ENCODE results near the gene KLC1.
A peak's percentile ranks its signal among the peaks of the same experiment; 100 is the strongest.

Gene KLC1

GRCh38 chr14:103712633-103713247, 83.7 kb downstream of the KLC1 start:
- peak overlapping the region; percentile 99 for H3K27ac ChIP-seq
- DNase-seq (ENCODE audit: low spot score), result no peak
- TF ChIP-seq CTCF (conservative IDR thresholded peaks at IDR 0.05; ENCODE audit: low read depth), result no peak
- ChIA-PET POLR2A (ENCODE audit: low non-redundant PET) (no interaction called here), CTCF (interaction anchor here (1.0 kb wide), 1 partner anchor 194 kb away, joined by 3 read pairs; no protein-coding TSS in a partner anchor)

- no peak for DNase-seq (ENCODE audit: low spot score)
- peak overlapping the region; percentile 99 for H3K27ac ChIP-seq
- POLR2A ChIA-PET (ENCODE audit: low non-redundant PET), result no interaction called here
- CTCF ChIA-PET, result interaction anchor here (1.0 kb wide), 1 partner anchor 195 kb away, joined by 3 read pairs; no protein-coding TSS in a partner anchor
- no peak for TF ChIP-seq CTCF (conservative IDR thresholded peaks at IDR 0.05; ENCODE audit: low read depth)
Observed at GRCh38 chr14:103713304-103714062, 84.5 kb downstream of the KLC1 start.

GRCh38 chr14:103714063-103714724, 85.2 kb downstream of the KLC1 start:
- no peak for DNase-seq (ENCODE audit: low spot score)
- ChIA-PET POLR2A (ENCODE audit: low non-redundant PET) (interaction anchor here (0.6 kb wide), 1 partner anchor 11 kb away, joined by 3 read pairs; no protein-coding TSS in a partner anchor), CTCF (interaction anchor here (1.0 kb wide), 1 partner anchor 195 kb away, joined by 3 read pairs; no protein-coding TSS in a partner anchor)
- no peak for TF ChIP-seq CTCF (conservative IDR thresholded peaks at IDR 0.05; ENCODE audit: low read depth)
- H3K27ac ChIP-seq, result peak overlapping the region; percentile 99

- ChIA-PET CTCF (interaction anchor here (0.6 kb wide), 1 partner anchor 1097 kb away, joined by 4 read pairs; no protein-coding TSS in a partner anchor), POLR2A (ENCODE audit: low non-redundant PET) (interaction anchor here (1.2 kb wide), 1 partner anchor 15 kb away, joined by 3 read pairs; no protein-coding TSS in a partner anchor)
- H3K27ac ChIP-seq, result peak within 1 kb of the TSS; percentile 99
- peak; percentile 100 for DNase-seq (ENCODE audit: low spot score)
- no peak for TF ChIP-seq CTCF (conservative IDR thresholded peaks at IDR 0.05; ENCODE audit: low read depth)
Observed at GRCh38 chr14:103715052-103716000, 86.3 kb downstream of the KLC1 start, which contains the start of the genes XRCC3 and ZFYVE21. Gene XRCC3 (minus strand): TSS chr14:103715451. CDS start chr14:103711087, 4,364 bp downstream. Gene ZFYVE21 (plus strand): TSS chr14:103715810. CDS start chr14:103715842, 32 bp downstream.

- peak overlapping the region; percentile 99 for H3K27ac ChIP-seq
- ChIA-PET CTCF (interaction anchor here (0.6 kb wide), 1 partner anchor 1096 kb away, joined by 4 read pairs; no protein-coding TSS in a partner anchor), POLR2A (ENCODE audit: low non-redundant PET) (interaction anchor here (0.6 to 1.2 kb wide), 2 partner anchors 16 to 255 kb away, joined by 3 read pairs; no protein-coding TSS in a partner anchor)
- no peak for DNase-seq (ENCODE audit: low spot score)
- TF ChIP-seq CTCF (conservative IDR thresholded peaks at IDR 0.05; ENCODE audit: low read depth), result no peak
Observed at GRCh38 chr14:103716091-103716801, 87.2 kb downstream of the KLC1 start.
